ENCODE results near the gene ROR2. TPM values are rescaled to one million over a fixed set of nuclear protein-coding genes. Genes with fewer than 3 reads are reported as not detected.

ROR2 gene
- total RNA-seq, 2 experiments from 2014 or later: 0.05 TPM

- Mint-ChIP-seq H3K4me1 (ENCODE audit: low read depth) (no peaks in the 10 kb centered on the region), H3K27ac (no peak overlapping the region), H3K27me3 (ENCODE audit: low read depth) (peaks cover 27% of the 10 kb centered on the region), H3K4me3 (no peak overlapping the region), H3K9me3 (ENCODE audit: insufficient read depth) (no peaks in the 10 kb centered on the region), H3K36me3 (ENCODE audit: low read depth) (no peaks in the 10 kb centered on the region)
- ChIA-PET POLR2A (no interaction called here), CTCF (interaction anchor here (0.6 kb wide), 1 partner anchor 16 kb away, joined by 3 read pairs; no protein-coding TSS in a partner anchor)
- no peak for ATAC-seq
- DNase-seq: no peak
Observed at GRCh38 chr9:91967259-91967658, 17.2 kb upstream of the ROR2 start.

- DNase-seq (no peak), ATAC-seq (no peak)
- H3K36me3 Mint-ChIP-seq (ENCODE audit: low read depth): no peaks in the 10 kb centered on the region
- ChIA-PET CTCF (interaction anchor here (0.7 kb wide), 1 partner anchor 285 kb away, joined by 3 read pairs; no protein-coding TSS in a partner anchor), POLR2A (no interaction called here)
- H3K27me3 Mint-ChIP-seq (ENCODE audit: low read depth): peaks cover 22% of the 10 kb centered on the region
- no peaks in the 10 kb centered on the region for H3K9me3 Mint-ChIP-seq (ENCODE audit: insufficient read depth)
- H3K4me3 Mint-ChIP-seq: no peak overlapping the region
- H3K4me1 Mint-ChIP-seq (ENCODE audit: low read depth): no peaks in the 10 kb centered on the region
- H3K27ac Mint-ChIP-seq: no peak overlapping the region
Observed at GRCh38 chr9:91966503-91966902, 16.5 kb upstream of the ROR2 start.

- CTCF ChIA-PET: interaction anchor here (1.9 to 2.0 kb wide), 2 partner anchors 10 to 14 kb away, joined by 10 to 18 read pairs; partner anchors contain the start of gene ROR2
Observed at GRCh38 chr9:91963711-91964240, 13.7 kb upstream of the ROR2 start.

GRCh38 chr9:91960367-91960766 lies 10.3 kb upstream of the ROR2 start:
- ChIA-PET POLR2A (no interaction called here), CTCF (interaction anchor here (0.7 kb wide), 1 partner anchor 10 kb away, joined by 3 read pairs; the partner anchor contains the start of gene ROR2)
- Mint-ChIP-seq H3K4me1 (ENCODE audit: low read depth) (no peaks in the 10 kb centered on the region), H3K4me3 (no peak overlapping the region), H3K9me3 (ENCODE audit: insufficient read depth) (no peaks in the 10 kb centered on the region), H3K27ac (no peak overlapping the region), H3K27me3 (ENCODE audit: low read depth) (peaks cover 3% of the 10 kb centered on the region), H3K36me3 (ENCODE audit: low read depth) (no peaks in the 10 kb centered on the region)
- DNase-seq: no peak
- no peak for ATAC-seq

More at GRCh38 chr9:91963711-91964240, 13.7 kb upstream of the ROR2 start:
- no peaks in the 10 kb centered on the region for H3K9me3 Mint-ChIP-seq (ENCODE audit: insufficient read depth)
- H3K27me3 Mint-ChIP-seq (ENCODE audit: low read depth): peaks cover 18% of the 10 kb centered on the region
- H3K4me3 Mint-ChIP-seq: no peak overlapping the region
- ATAC-seq: no peak
- DNase-seq: no peak
- no peaks in the 10 kb centered on the region for H3K36me3 Mint-ChIP-seq (ENCODE audit: low read depth)
- POLR2A ChIA-PET: no interaction called here
- no peak overlapping the region for H3K27ac Mint-ChIP-seq
- no peaks in the 10 kb centered on the region for H3K4me1 Mint-ChIP-seq (ENCODE audit: low read depth)

- no peaks in the 10 kb centered on the region for H3K4me1 Mint-ChIP-seq (ENCODE audit: low read depth)
- no peak overlapping the region for H3K4me3 Mint-ChIP-seq
- no peak overlapping the region for H3K27ac Mint-ChIP-seq
- peaks cover 13% of the 10 kb centered on the region for H3K27me3 Mint-ChIP-seq (ENCODE audit: low read depth)
- no peak for DNase-seq
- POLR2A ChIA-PET: no interaction called here
- no peak for ATAC-seq
- no peaks in the 10 kb centered on the region for H3K9me3 Mint-ChIP-seq (ENCODE audit: insufficient read depth)
- CTCF ChIA-PET: no interaction called here
- no peaks in the 10 kb centered on the region for H3K36me3 Mint-ChIP-seq (ENCODE audit: low read depth)
Observed at GRCh38 chr9:91958174-91958573, 8.1 kb upstream of the ROR2 start.

GRCh38 chr9:91954841-91955471 lies 4.9 kb upstream of the ROR2 start:
- peaks cover 7% of the 10 kb centered on the region for H3K4me1 Mint-ChIP-seq (ENCODE audit: low read depth)
- no peak overlapping the region for H3K4me3 Mint-ChIP-seq
- ATAC-seq: no peak
- H3K9me3 Mint-ChIP-seq (ENCODE audit: insufficient read depth): no peaks in the 10 kb centered on the region
- CTCF ChIA-PET: interaction anchor here (0.7 to 3.4 kb wide), 11 partner anchors 9 to 220 kb away, joined by 3 to 18 read pairs (median 4); no protein-coding TSS in a partner anchor
- H3K27ac Mint-ChIP-seq: no peak overlapping the region
- POLR2A ChIA-PET: interaction anchor here (0.7 kb wide), 1 partner anchor 264 kb away, joined by 3 read pairs; no protein-coding TSS in a partner anchor
- peaks cover 2% of the 10 kb centered on the region for H3K36me3 Mint-ChIP-seq (ENCODE audit: low read depth)
- peaks cover 35% of the 10 kb centered on the region for H3K27me3 Mint-ChIP-seq (ENCODE audit: low read depth)
- peak; percentile 59 for DNase-seq

GRCh38 chr9:91953718-91954117 lies 3.7 kb upstream of the ROR2 start:
- H3K36me3 Mint-ChIP-seq (ENCODE audit: low read depth): peaks cover 2% of the 10 kb centered on the region
- H3K27me3 Mint-ChIP-seq (ENCODE audit: low read depth): peaks cover 37% of the 10 kb centered on the region
- H3K4me3 Mint-ChIP-seq: no peak overlapping the region
- POLR2A ChIA-PET: no interaction called here
- ATAC-seq (no peak), DNase-seq (no peak)
- peaks cover 7% of the 10 kb centered on the region for H3K4me1 Mint-ChIP-seq (ENCODE audit: low read depth)
- H3K9me3 Mint-ChIP-seq (ENCODE audit: insufficient read depth): no peaks in the 10 kb centered on the region
- CTCF ChIA-PET: interaction anchor here (0.6 to 3.4 kb wide), 8 partner anchors 9 to 227 kb away, joined by 3 to 18 read pairs (median 4); no protein-coding TSS in a partner anchor
- H3K27ac Mint-ChIP-seq: no peak overlapping the region

GRCh38 chr9:91951944-91952520 lies 2.0 kb upstream of the ROR2 start:
- H3K4me1 Mint-ChIP-seq (ENCODE audit: low read depth): peaks cover 7% of the 10 kb centered on the region
- DNase-seq (no peak), ATAC-seq (no peak)
- peaks cover 48% of the 10 kb centered on the region for H3K27me3 Mint-ChIP-seq (ENCODE audit: low read depth)
- no peaks in the 10 kb centered on the region for H3K9me3 Mint-ChIP-seq (ENCODE audit: insufficient read depth)
- peaks cover 2% of the 10 kb centered on the region for H3K36me3 Mint-ChIP-seq (ENCODE audit: low read depth)
- POLR2A ChIA-PET: no interaction called here
- no peak overlapping the region for H3K4me3 Mint-ChIP-seq
- H3K27ac Mint-ChIP-seq: no peak overlapping the region
- CTCF ChIA-PET: interaction anchor here (0.8 to 3.4 kb wide), 3 partner anchors 12 to 180 kb away, joined by 3 to 18 read pairs (median 4); no protein-coding TSS in a partner anchor

GRCh38 chr9:91949392-91949945 lies 559 bp downstream of the ROR2 start:
- ATAC-seq (peak; percentile 7), DNase-seq (no peak)
- POLR2A ChIA-PET: no interaction called here
- Mint-ChIP-seq H3K27me3 (ENCODE audit: low read depth) (peaks cover 63% of the 10 kb centered on the region), H3K36me3 (ENCODE audit: low read depth) (peaks cover 2% of the 10 kb centered on the region), H3K4me1 (ENCODE audit: low read depth) (peaks cover 7% of the 10 kb centered on the region), H3K9me3 (ENCODE audit: insufficient read depth) (no peaks in the 10 kb centered on the region), H3K27ac (no peak overlapping the region), H3K4me3 (no peak overlapping the region)
- CTCF ChIA-PET: interaction anchor here (0.7 to 2.4 kb wide), 8 partner anchors 14 to 1035 kb away, joined by 3 to 12 read pairs (median 4); no protein-coding TSS in a partner anchor

- Mint-ChIP-seq H3K4me1 (ENCODE audit: low read depth) (peaks cover 7% of the 10 kb centered on the region), H3K9me3 (ENCODE audit: insufficient read depth) (no peaks in the 10 kb centered on the region), H3K27ac (no peak overlapping the region), H3K27me3 (ENCODE audit: low read depth) (peaks cover 62% of the 10 kb centered on the region), H3K4me3 (no peak overlapping the region), H3K36me3 (ENCODE audit: low read depth) (peaks cover 2% of the 10 kb centered on the region)
- ATAC-seq (peak; percentile 52), DNase-seq (peak; percentile 39)
- CTCF ChIA-PET: interaction anchor here (0.7 to 2.4 kb wide), 4 partner anchors 43 to 1034 kb away, joined by 3 to 12 read pairs (median 4); no protein-coding TSS in a partner anchor
- POLR2A ChIA-PET: no interaction called here
Observed at GRCh38 chr9:91948597-91949391, 1.2 kb downstream of the ROR2 start.

- Mint-ChIP-seq H3K9me3 (ENCODE audit: insufficient read depth) (no peaks in the 10 kb centered on the region), H3K4me1 (ENCODE audit: low read depth) (peaks cover 7% of the 10 kb centered on the region), H3K27ac (no peak overlapping the region), H3K27me3 (ENCODE audit: low read depth) (peaks cover 63% of the 10 kb centered on the region), H3K4me3 (no peak overlapping the region), H3K36me3 (ENCODE audit: low read depth) (peaks cover 2% of the 10 kb centered on the region)
- CTCF ChIA-PET: no interaction called here
- POLR2A ChIA-PET: no interaction called here
- ATAC-seq (no peak), DNase-seq (no peak)
Observed at GRCh38 chr9:91948101-91948596, 1.9 kb downstream of the ROR2 start.

Data from activated CD8-positive, alpha-beta T cell treated with anti-CD3 and anti-CD28 coated beads, Interleukin-2, amount 10 ng/mL, durations not matched to agents 7 days and 5 days (primary cell).